ENCODE data around the gene HIRA. TPM values are rescaled to one million over a fixed set of nuclear protein-coding genes. Genes with fewer than 3 reads are reported as not detected.

Gene HIRA
- total and polyA plus RNA-seq, 2 of the 8 experiments (the other 6 are each of a cell fraction or from before 2014, with no cell fraction given), result 34.9 to 67.2 TPM

DNA sequence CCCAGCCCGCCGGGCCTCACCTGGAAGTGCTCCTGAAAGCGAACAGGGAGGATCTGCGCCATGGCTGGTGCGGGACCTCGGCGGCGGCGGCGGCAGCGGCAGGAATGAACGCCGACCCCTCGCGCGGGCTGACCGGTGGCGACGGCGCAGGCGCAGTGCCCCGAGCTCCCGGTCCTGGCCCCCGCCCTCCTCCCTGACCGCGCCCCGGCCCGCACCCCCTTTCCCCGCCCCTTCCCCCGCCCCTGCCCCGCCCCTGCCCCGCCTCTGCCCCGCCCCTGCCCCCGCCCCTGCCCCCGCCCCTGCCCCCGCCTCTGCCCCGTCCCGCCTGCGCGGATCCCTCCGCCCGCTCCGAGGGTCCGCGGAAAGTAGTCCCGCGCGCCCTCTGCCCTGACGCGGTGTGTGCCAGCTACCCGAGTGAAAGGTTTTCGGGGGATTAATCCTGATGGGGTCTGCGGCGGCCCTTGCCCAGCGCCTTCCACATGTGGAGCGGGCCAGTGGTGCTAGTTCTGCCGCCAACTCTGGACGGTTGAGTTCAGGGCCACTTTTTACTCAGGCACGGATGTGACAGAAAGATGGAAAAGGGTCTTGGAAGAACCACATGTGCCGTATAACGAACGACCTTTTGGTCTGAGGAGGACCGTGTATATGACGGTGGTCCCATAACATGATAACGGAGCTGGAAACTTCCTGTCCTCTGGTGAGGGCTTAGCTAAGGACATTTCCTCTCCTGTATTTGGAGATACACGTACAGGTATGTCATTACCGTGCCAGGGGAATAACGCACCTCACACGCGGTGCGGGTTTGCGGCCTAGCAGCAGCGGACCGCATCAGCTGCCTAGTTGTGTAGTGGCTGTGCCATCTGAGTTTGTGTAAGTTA lies 139.7 kb downstream of the HIRA start, which contains the start of gene CLTCL1:
TSS of gene CLTCL1 (minus strand) at position 140 of the 878 bp plus-strand sequence. CDS start at position 62, 78 bp downstream.
- Histone ChIP-seq H3K4me3 (ENCODE audit: extremely low read depth in 1 of 4, insufficient read depth in 2 of 4, low read depth in 3 of 4, low read length in 4 of 4) (peak within 1 kb of the TSS; percentile 64 to 83 (median 77)), H3K56ac (replicated peaks; ENCODE audit: insufficient read length, low read depth, low read length) (peak within 1 kb of the TSS; percentile 50), H2AK5ac (ENCODE audit: low read depth, low read length) (no peak within 1 kb of the TSS; the same call in 1 of the 2 replicates), H3K79me2 (ENCODE audit: control insufficient read depth in 1 of 2, insufficient read depth in 2 of 2, low read length in 2 of 2) (peaks cover 3 to 7% of the 10 kb centered on the region in 2 experiments; a peak in 1 of 4 replicates), H4K91ac (replicated peaks; ENCODE audit: insufficient read length, low read length) (no peak within 1 kb of the TSS), H3K23ac (ENCODE audit: insufficient read length) (no peak within 1 kb of the TSS), H3K4me1 (replicated peaks in 1 of 4; ENCODE audit: control insufficient read depth in 3 of 4, insufficient read depth in 4 of 4, low read length in 3 of 4) (peaks cover 11 to 18% (median 14%) of the 10 kb centered on the region in 4 experiments), H3K36me3 (ENCODE audit: control insufficient read depth in 2 of 4, insufficient read depth in 4 of 4, low read length in 3 of 4) (no peaks in the 10 kb centered on the region), H3K18ac (ENCODE audit: extremely low read depth, low read length) (peak within 1 kb of the TSS; percentile 62; the same call in 1 of the 2 replicates), H2BK20ac (ENCODE audit: low read length) (no peak within 1 kb of the TSS), H2BK120ac (replicated peaks; ENCODE audit: low read depth, low read length) (no peak within 1 kb of the TSS), H3K23me2 (ENCODE audit: low read depth, low read length) (peaks cover 13% of the 10 kb centered on the region; the same call in 1 of the 2 replicates), H2BK15ac (ENCODE audit: low read length) (peak within 1 kb of the TSS; percentile 33; the same call in 1 of the 2 replicates), H3K27me3 (replicated peaks in 1 of 4; ENCODE audit: control insufficient read depth in 3 of 4, extremely low read depth in 1 of 4, insufficient read depth in 3 of 4, low read length in 3 of 4) (peaks cover 0 to 9% (median 7%) of the 10 kb centered on the region in 4 experiments; a peak in 3 of 7 replicates), H3K27ac (ENCODE audit: low read depth, low read length) (no peak within 1 kb of the TSS; the same call in 1 of the 2 replicates), H3K79me1 (ENCODE audit: low read depth, low read length) (peaks cover 4% of the 10 kb centered on the region; the same call in 1 of the 2 replicates), H4K5ac (ENCODE audit: insufficient read length, low read depth, low read length) (no peak within 1 kb of the TSS), H4K20me1 (replicated peaks in 1 of 2; ENCODE audit: control insufficient read depth in 1 of 2, insufficient read depth in 2 of 2, low read length in 2 of 2) (no peaks in the 10 kb centered on the region), H3K9ac (replicated peaks in 1 of 4; ENCODE audit: extremely low read depth in 1 of 4, low read depth in 3 of 4, low read length in 3 of 4) (peak within 1 kb of the TSS; percentile 60 to 76 (median 66)), H2BK12ac (ENCODE audit: low read depth, low read length) (peak within 1 kb of the TSS; percentile 60; the same call in 1 of the 2 replicates), H3K4me2 (ENCODE audit: insufficient read depth in 1 of 2, low read depth in 2 of 2, low read length in 2 of 2) (peak within 1 kb of the TSS; percentile 96 to 98), H4K8ac (ENCODE audit: extremely low read depth, insufficient read depth, low read length) (peak within 1 kb of the TSS; percentile 30), H3K9me3 (ENCODE audit: insufficient read depth in 2 of 2, low read depth in 1 of 2, low read length in 1 of 2) (no peaks in the 10 kb centered on the region), H3K4ac (replicated peaks; ENCODE audit: insufficient read length, low read depth, low read length) (peak within 1 kb of the TSS; percentile 81), H2AFZ (ENCODE audit: low read length) (peak within 1 kb of the TSS; percentile 97), H2BK5ac (ENCODE audit: low read depth, low read length) (no peak within 1 kb of the TSS), H3K14ac (ENCODE audit: insufficient read length) (no peak within 1 kb of the TSS)
- DNase-seq (ENCODE audit: low read depth in 1 of 2, low spot score in 2 of 2), result peak; percentile 13 to 92
- whole genome bisulfite sequencing, 2 experiments (ENCODE audit: extremely low coverage in 1 of 2, insufficient coverage in 1 of 2, insufficient read length in 1 of 2, insufficient replicate concordance in 2 of 2, low coverage in 1 of 2, low lambda C conversion rate in 2 of 2, missing lambda C conversion rate in 1 of 2), result 23% methylated on average over 36 of the region's 74 CpGs; no CpG with 5 or more reads in 1 of the 2 experiments
- no peak for FAIRE-seq
- POLR2A ChIA-PET (ENCODE audit: partially characterized antibody), result interaction anchor here (0.5 to 1.9 kb wide), 8 partner anchors 21 to 187 kb away, joined by 3 to 6 read pairs (median 3); partner anchors contain the start of genes C22orf39, CDC45, HIRA and MRPL40
- CTCF ChIA-PET (ENCODE audit: partially characterized antibody), result interaction anchor here (1.7 to 1.8 kb wide), 2 partner anchors 15 to 112 kb away, joined by 3 to 7 read pairs; partner anchors contain the start of gene SLC25A1
- TF ChIP-seq PHF8 (conservative IDR thresholded peaks at IDR 0.05; ENCODE audit: low read depth, low read length), result 0 out of 2 replicates have a peak, but pooled peaks have one; percentile 57
- no peak for TF ChIP-seq BACH1 (IDR thresholded peaks at IDR 0.05; ENCODE audit: low read length)
- TF ChIP-seq NRF1 (IDR thresholded peaks at IDR 0.05; ENCODE audit: low read depth, low read length), result peak; percentile 36; the same call in 1 of the 2 replicates
- TF ChIP-seq TBP (IDR thresholded peaks at IDR 0.05; ENCODE audit: low read depth, low read length), result peak; percentile 23; the same call in 1 of the 2 replicates
- peak; percentile 72 for TF ChIP-seq KDM4A (IDR thresholded peaks at IDR 0.05; ENCODE audit: low read depth, low read length, severe bottlenecking)
- no peak for TF ChIP-seq BCL11A (IDR thresholded peaks at IDR 0.05; ENCODE audit: low read depth in 2 of 2, low read length in 2 of 2)
- TF ChIP-seq, protein P1, sequence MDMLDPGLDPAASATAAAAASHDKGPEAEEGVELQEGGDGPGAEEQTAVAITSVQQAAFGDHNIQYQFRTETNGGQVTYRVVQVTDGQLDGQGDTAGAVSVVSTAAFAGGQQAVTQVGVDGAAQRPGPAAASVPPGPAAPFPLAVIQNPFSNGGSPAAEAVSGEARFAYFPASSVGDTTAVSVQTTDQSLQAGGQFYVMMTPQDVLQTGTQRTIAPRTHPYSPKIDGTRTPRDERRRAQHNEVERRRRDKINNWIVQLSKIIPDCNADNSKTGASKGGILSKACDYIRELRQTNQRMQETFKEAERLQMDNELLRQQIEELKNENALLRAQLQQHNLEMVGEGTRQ (IDR thresholded peaks at IDR 0.05; ENCODE audit: low read length), result no peak
- no peak for TF ChIP-seq CBX5 (IDR thresholded peaks at IDR 0.05; ENCODE audit: low read depth, low read length)
- no peak for TF ChIP-seq RXRA (IDR thresholded peaks at IDR 0.05; ENCODE audit: insufficient read depth, low read depth, low read length)
